NCI-H774 (cell line): ENCODE measurements around the gene RCOR3.
"Not testable (repeated sequence)": the region's sequence is repeated elsewhere in the genome, so short reads cannot be mapped to it uniquely, and the experiment has no call there.

Experiments used
- DNase-seq: peaks from one replicate; lab custom pipeline; 2025; lab: John Stamatoyannopoulos, UW

RCOR3 gene

GRCh38 chr1:211340622-211341507 lies 81.7 kb downstream of the RCOR3 start:
- no peak for DNase-seq

GRCh38 chr1:211341999-211342398 lies 82.8 kb downstream of the RCOR3 start:
- DNase-seq = no peak

- DNase-seq = no peak
Observed at GRCh38 chr1:211343607-211344006, 84.4 kb downstream of the RCOR3 start.

- no peak for DNase-seq
Observed at GRCh38 chr1:211344152-211344618, 85.0 kb downstream of the RCOR3 start.

- DNase-seq = no peak
Observed at GRCh38 chr1:211345719-211346118, 86.6 kb downstream of the RCOR3 start.

- no peak for DNase-seq
Observed at GRCh38 chr1:211347077-211347844, 88.1 kb downstream of the RCOR3 start.

GRCh38 chr1:211348547-211348946 lies 89.4 kb downstream of the RCOR3 start:
- DNase-seq = no peak

- no peak for DNase-seq
Observed at GRCh38 chr1:211349741-211350140, 90.6 kb downstream of the RCOR3 start.

- not testable (repeated sequence) for DNase-seq
Observed at GRCh38 chr1:211352055-211352454, 92.9 kb downstream of the RCOR3 start.

GRCh38 chr1:211352465-211352864 lies 93.3 kb downstream of the RCOR3 start:
- no peak for DNase-seq

GRCh38 chr1:211352985-211353515 lies 93.9 kb downstream of the RCOR3 start:
- DNase-seq = no peak

GRCh38 chr1:211353562-211354212 lies 94.5 kb downstream of the RCOR3 start:
- no peak for DNase-seq

- DNase-seq = no peak
Observed at GRCh38 chr1:211355873-211356272, 96.7 kb downstream of the RCOR3 start.

- no peak for DNase-seq
Observed at GRCh38 chr1:211356723-211357407, 97.7 kb downstream of the RCOR3 start.

- no peak for DNase-seq
Observed at GRCh38 chr1:211358685-211359084, 99.5 kb downstream of the RCOR3 start.

GRCh38 chr1:211359876-211360275 lies 100.7 kb downstream of the RCOR3 start:
- DNase-seq = no peak

GRCh38 chr1:211361202-211361601 lies 102.0 kb downstream of the RCOR3 start:
- no peak for DNase-seq
